Astrocyte (in vitro differentiated cells and primary cell): Measurements from ENCODE around the gene KRI1. TPM values are rescaled to one million over a fixed set of nuclear protein-coding genes. Genes with fewer than 3 reads are reported as not detected.

Experiments
- DNase-seq: peaks from one replicate; pipeline ENCODE4 v3.0.0-alpha.2; 2010; ENCODE audit warnings: low read depth
- FAIRE-seq: peaks from 2 replicates; lab custom pipeline; 2011; peaks lifted over from hg19 to GRCh38; lab: Jason Lieb, UNC
- H2AFZ ChIP-seq: 2 replicates; pipeline ENCODE4 v1.6.0; 2012; ENCODE audit warnings: low read depth, low read length, inconsistent platforms
- H3K27ac ChIP-seq: 2 replicates; pipeline ENCODE4 v1.5.1; 2011; ENCODE audit warnings: low read depth, low read length, inconsistent platforms
- H3K27me3 ChIP-seq: 2 replicates; pipeline ENCODE4 v1.6.0; 2011; ENCODE audit warnings: low read length, inconsistent platforms; ENCODE audit not compliant: insufficient read depth
- H3K36me3 ChIP-seq: 2 replicates; pipeline ENCODE4 v1.5.1; 2011; ENCODE audit warnings: low read length, inconsistent platforms; ENCODE audit not compliant: insufficient read depth
- H3K4me1 ChIP-seq: 2 replicates; pipeline ENCODE4 v1.5.1; 2011; ENCODE audit warnings: low read length, inconsistent platforms; ENCODE audit not compliant: insufficient read depth
- H3K4me2 ChIP-seq: 2 replicates; pipeline ENCODE4 v1.6.0; 2012; ENCODE audit warnings: low read length, inconsistent platforms
- H3K4me3 ChIP-seq: 2 replicates; pipeline ENCODE4 v1.5.1; 2011; ENCODE audit warnings: low read depth, mild to moderate bottlenecking, low read length, inconsistent platforms; ENCODE audit not compliant: insufficient read depth
- H3K79me2 ChIP-seq: 2 replicates; pipeline ENCODE4 v1.6.0; 2012; ENCODE audit warnings: mild to moderate bottlenecking, low read length, inconsistent platforms; ENCODE audit not compliant: insufficient read depth
- H3K9ac ChIP-seq: 2 replicates; pipeline ENCODE4 v1.6.0; 2012; ENCODE audit warnings: mild to moderate bottlenecking, low read length, inconsistent platforms
- H3K9me3 ChIP-seq: 2 replicates; pipeline ENCODE4 v1.5.1; 2012; ENCODE audit warnings: low read depth, mild to moderate bottlenecking, low read length, inconsistent platforms; ENCODE audit not compliant: insufficient read depth
- H4K20me1 ChIP-seq: 2 replicates; pipeline ENCODE4 v1.6.0; 2012; ENCODE audit warnings: low read length, inconsistent platforms; ENCODE audit not compliant: insufficient read depth
- H3K27ac Mint-ChIP-seq: one replicate; pipeline ENCODE4 v1.8.0; 2021; ENCODE audit warnings: mild to moderate bottlenecking, mixed read lengths; ENCODE audit not compliant: unreplicated experiment
- H3K27me3 Mint-ChIP-seq: one replicate; pipeline ENCODE4 v1.8.0; 2021; ENCODE audit warnings: low read depth, mixed read lengths; ENCODE audit not compliant: unreplicated experiment
- H3K36me3 Mint-ChIP-seq: one replicate; pipeline ENCODE4 v1.8.0; 2021; ENCODE audit warnings: low read depth, mixed read lengths; ENCODE audit not compliant: unreplicated experiment
- H3K4me1 Mint-ChIP-seq: one replicate; pipeline ENCODE4 v1.8.0; 2021; ENCODE audit warnings: low read depth, mixed read lengths; ENCODE audit not compliant: unreplicated experiment
- H3K4me3 Mint-ChIP-seq: one replicate; pipeline ENCODE4 v1.8.0; 2021; ENCODE audit warnings: mild to moderate bottlenecking, moderate library complexity, mixed read lengths; ENCODE audit not compliant: unreplicated experiment
- H3K9me3 Mint-ChIP-seq: one replicate; pipeline ENCODE4 v1.8.0; 2021; ENCODE audit warnings: mild to moderate bottlenecking, mixed read lengths; ENCODE audit not compliant: unreplicated experiment
- CTCF ChIP-seq: IDR thresholded peaks from 2 replicates; pipeline ENCODE4 v1.5.1; 2011; ENCODE audit warnings: low read depth, mild to moderate bottlenecking, inconsistent platforms, low read length, moderate library complexity; ENCODE audit not compliant: insufficient read depth
- EZH2 ChIP-seq: IDR thresholded peaks from 2 replicates; pipeline ENCODE4 v1.6.1; 2012; ENCODE audit warnings: mild to moderate bottlenecking, low read length, inconsistent platforms; ENCODE audit not compliant: insufficient read depth
- total RNA-seq: library from RNA; stranded (reverse); gene quantifications from 2 replicates; pipeline ENCODE4 v1.2.1, GENCODE V29; 2021

KRI1 gene
- total RNA-seq, 1 donor from 2014 or later, result 14.1 TPM

- Histone ChIP-seq H3K9me3 (no peaks in the 10 kb centered on the region), H3K4me1 (peaks cover 8% of the 10 kb centered on the region), H2AFZ (no peak overlapping the region), H3K27ac (no peak overlapping the region), H4K20me1 (no peaks in the 10 kb centered on the region), H3K79me2 (no peaks in the 10 kb centered on the region), H3K9ac (no peak overlapping the region), H3K27me3 (peaks cover 65% of the 10 kb centered on the region), H3K36me3 (no peaks in the 10 kb centered on the region), H3K4me2 (peak overlapping the region; percentile 26), H3K4me3 (no peak overlapping the region)
- TF ChIP-seq CTCF, result no peak
- peak; percentile 72 for TF ChIP-seq EZH2
- Mint-ChIP-seq H3K9me3 (peaks cover 4% of the 10 kb centered on the region), H3K27me3 (peaks cover 50% of the 10 kb centered on the region), H3K27ac (no peak overlapping the region), H3K4me1 (peaks cover 9% of the 10 kb centered on the region), H3K36me3 (peaks cover 4% of the 10 kb centered on the region), H3K4me3 (no peak overlapping the region)
- FAIRE-seq (no peak), DNase-seq (no peak)
These were observed 51.3 kb downstream of the KRI1 start for GRCh38 chr19:10514211-10515145.

DNA sequence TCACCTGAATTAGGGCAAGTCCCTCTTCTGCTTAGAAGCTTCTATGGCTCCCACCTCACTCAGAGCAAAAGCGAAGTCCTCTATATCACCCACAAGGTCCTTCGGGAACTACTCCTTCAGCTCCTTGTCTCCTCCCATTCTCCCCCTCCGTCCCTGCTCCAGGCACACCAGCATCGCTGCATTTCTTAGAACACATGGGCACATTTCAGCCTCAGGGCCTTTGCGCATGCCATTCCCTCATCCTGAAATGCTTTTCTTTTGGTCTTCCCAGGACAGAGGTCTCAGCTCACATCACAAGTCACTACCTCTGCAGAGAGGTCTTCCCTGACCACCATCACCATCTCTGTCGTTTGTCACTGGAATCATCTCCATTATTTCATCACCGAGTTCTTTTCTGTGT, 52.6 kb downstream of the KRI1 start:
- peaks cover 39% of the 10 kb centered on the region for H3K27me3 Mint-ChIP-seq
- FAIRE-seq (no peak), DNase-seq (no peak)
- peaks cover 8% of the 10 kb centered on the region for H3K4me1 ChIP-seq
- no peaks in the 10 kb centered on the region for H3K36me3 ChIP-seq
- TF ChIP-seq EZH2 (no peak), CTCF (no peak)
- peaks cover 4% of the 10 kb centered on the region for H3K36me3 Mint-ChIP-seq
- H3K27ac Mint-ChIP-seq, result peak overlapping the region; percentile 48
- H3K9me3 ChIP-seq, result no peaks in the 10 kb centered on the region
- no peaks in the 10 kb centered on the region for H3K79me2 ChIP-seq
- H3K4me3 ChIP-seq, result no peak overlapping the region
- no peak overlapping the region for H3K27ac ChIP-seq
- H3K9ac ChIP-seq, result no peak overlapping the region
- H2AFZ ChIP-seq, result no peak overlapping the region
- H3K4me1 Mint-ChIP-seq, result peaks cover 8% of the 10 kb centered on the region
- H4K20me1 ChIP-seq, result no peaks in the 10 kb centered on the region
- peaks cover 4% of the 10 kb centered on the region for H3K9me3 Mint-ChIP-seq
- peaks cover 53% of the 10 kb centered on the region for H3K27me3 ChIP-seq
- no peak overlapping the region for H3K4me2 ChIP-seq
- H3K4me3 Mint-ChIP-seq, result no peak overlapping the region
